Esophagus squamous epithelium (tissue), 4 donors: ENCODE measurements around the gene PDLIM7.

Experiments used
- CTCF ChIP-seq, 6 experiments: fragments of 450-650 bp in 4 of 6; fragments of 200-600 bp in 2 of 6; sonication (generic) in 2 of 6; IDR thresholded peaks; one replicate each; pipeline ENCODE4 v1.5.1; 2016 to 2019; ENCODE audit warnings: antibody characterized with exemption in 6 of 6, mild to moderate bottlenecking in 4 of 6, moderate library complexity in 4 of 6
- POLR2A ChIP-seq, 4 donors: fragments of 450-650 bp; IDR thresholded peaks; one replicate each; pipeline ENCODE4 v1.6.1; 2017; ENCODE audit warnings: antibody characterized with exemption in 4 of 4, mild to moderate bottlenecking in 4 of 4, moderate library complexity in 3 of 4

DNA sequence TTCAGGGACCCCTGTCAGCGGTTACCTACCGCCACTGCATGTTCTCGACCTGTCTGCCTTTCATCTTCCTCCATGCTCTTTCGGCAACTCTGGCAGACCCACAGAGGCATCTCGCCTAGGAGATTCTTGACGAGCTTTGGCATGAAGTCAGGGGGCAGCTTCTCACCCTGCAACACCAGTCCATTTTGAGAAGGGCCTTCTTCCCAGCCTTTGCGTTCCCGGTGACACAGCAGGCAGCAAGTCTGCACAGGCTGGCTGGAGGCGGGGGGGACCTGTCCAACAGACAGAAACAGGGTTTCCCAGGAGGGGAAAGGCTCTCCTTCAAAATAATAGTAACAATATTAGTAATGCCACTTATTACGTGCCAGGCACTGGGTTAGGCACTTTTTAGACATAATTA lies 41.5 kb upstream of the PDLIM7 start:
- TF ChIP-seq CTCF (IDR thresholded peaks at IDR 0.05) (no peak), POLR2A (IDR thresholded peaks at IDR 0.05) (no peak)
